HepG2 (cell line): ENCODE data around the gene THSD1. TPM values are rescaled to one million over a fixed set of nuclear protein-coding genes. Genes with fewer than 3 reads are reported as not detected.

Experiments used
- CBX5 ChIP-seq: sonication (generic); formaldehyde crosslinking; IDR thresholded peaks from 2 replicates; pipeline ENCODE4 v1.4.0; 2020; ENCODE audit warnings: missing genetic modification reagents, borderline replicate concordance
- CCDC6 ChIP-seq: sonication (generic); formaldehyde crosslinking; IDR thresholded peaks from 2 replicates; pipeline ENCODE4 v1.8.1; 2022; ENCODE audit warnings: mild to moderate bottlenecking, missing genetic modification reagents, moderate library complexity
- CENPT ChIP-seq: sonication (generic); formaldehyde crosslinking; IDR thresholded peaks from 2 replicates; pipeline ENCODE4 v1.8.0; 2022; ENCODE audit warnings: low read depth, mild to moderate bottlenecking, moderate library complexity, missing genetic modification reagents
- CSRNP2 ChIP-seq: sonication (generic); formaldehyde crosslinking; conservative IDR thresholded peaks from 2 replicates; pipeline ENCODE4 v1.8.0; 2022; ENCODE audit warnings: low read depth, missing genetic modification reagents
- IKZF1 ChIP-seq: fragments of 450-650 bp; IDR thresholded peaks from 2 replicates; pipeline ENCODE4 v1.7.1; 2016
- IRF9 ChIP-seq: sonication (generic); formaldehyde crosslinking; IDR thresholded peaks from 2 replicates; pipeline ENCODE4 v1.8.0; 2022; ENCODE audit warnings: missing genetic modification reagents, mild to moderate bottlenecking, borderline replicate concordance
- PTBP1 ChIP-seq: fragments of 200-400 bp; formaldehyde crosslinking; IDR thresholded peaks from 2 replicates; pipeline ENCODE4 v1.6.1; 2018; ENCODE audit warnings: low read length, low read depth; ENCODE audit not compliant: poor library complexity, severe bottlenecking
- SRSF1 ChIP-seq: fragments of 200-400 bp; formaldehyde crosslinking; optimal IDR thresholded peaks from 2 replicates; pipeline ENCODE3; 2017; ENCODE audit warnings: mild to moderate bottlenecking, low read depth, low read length, moderate library complexity
- TEAD3 ChIP-seq: optimal IDR thresholded peaks from 2 replicates; pipeline ENCODE3; 2016; ENCODE audit warnings: borderline replicate concordance
- THYN1 ChIP-seq: sonication (generic); formaldehyde crosslinking; IDR thresholded peaks from 2 replicates; pipeline ENCODE4 v1.8.1; 2023; ENCODE audit warnings: low read depth, mild to moderate bottlenecking, moderate library complexity, missing genetic modification reagents, borderline replicate concordance
- ZNF609 ChIP-seq: sonication (generic); formaldehyde crosslinking; IDR thresholded peaks from 2 replicates; pipeline ENCODE4 v1.4.0; 2020; ENCODE audit warnings: mild to moderate bottlenecking, missing genetic modification reagents, borderline replicate concordance
- ZNF737 ChIP-seq: sonication (generic); formaldehyde crosslinking; IDR thresholded peaks from 2 replicates; pipeline ENCODE4 v1.5.0; 2020; ENCODE audit warnings: missing genetic modification reagents, mild to moderate bottlenecking, borderline replicate concordance
- ZSCAN21 ChIP-seq: sonication (generic); formaldehyde crosslinking; IDR thresholded peaks from 2 replicates; pipeline ENCODE4 v1.8.0; 2022; ENCODE audit warnings: mild to moderate bottlenecking, missing genetic modification reagents, moderate library complexity, borderline replicate concordance
- polyA plus RNA-seq, 8 experiments: library from polyadenylated mRNA; depleted of rRNA in 3 of 8; stranded (reverse) in 7 of 8; unstranded in 1 of 8; fragments of >200 nt; fragmentation: Illumina TruSeq in 4 of 8; extraction: Trizol in 4 of 8; gene quantifications; 2 replicates each; pipeline versions ENCODE4 v1.2.1 to v1.2.3, GENCODE V29; 2011 to 2016; ENCODE audit warnings: low read depth in 4 of 8, missing spikeins in 1 of 8, mixed read lengths in 1 of 8; ENCODE audit not compliant: insufficient read depth in 1 of 8
- total RNA-seq, 5 experiments: library from RNA; depleted of rRNA; stranded (reverse); fragments of >200 nt; fragmentation: Illumina TruSeq; extraction: Trizol; gene quantifications; 2 replicates each; pipeline ENCODE4 v1.2.3, GENCODE V29; 2016; ENCODE audit warnings: low read depth in 1 of 5
- TF ChIP-seq, protein P1 (sequence below): sonication (generic); formaldehyde crosslinking; conservative IDR thresholded peaks from 2 replicates; pipeline ENCODE4 v1.4.0; 2020; ENCODE audit warnings: missing genetic modification reagents
- TF ChIP-seq, protein P2 (sequence below): sonication (generic); formaldehyde crosslinking; IDR thresholded peaks from 2 replicates; pipeline ENCODE4 v1.4.0; 2020; ENCODE audit warnings: missing genetic modification reagents

Gene THSD1
- total and polyA plus RNA-seq, 2 of the 13 experiments (the other 11 are each of a cell fraction or from before 2014, with no cell fraction given) = 0.11 to 0.15 TPM

DNA sequence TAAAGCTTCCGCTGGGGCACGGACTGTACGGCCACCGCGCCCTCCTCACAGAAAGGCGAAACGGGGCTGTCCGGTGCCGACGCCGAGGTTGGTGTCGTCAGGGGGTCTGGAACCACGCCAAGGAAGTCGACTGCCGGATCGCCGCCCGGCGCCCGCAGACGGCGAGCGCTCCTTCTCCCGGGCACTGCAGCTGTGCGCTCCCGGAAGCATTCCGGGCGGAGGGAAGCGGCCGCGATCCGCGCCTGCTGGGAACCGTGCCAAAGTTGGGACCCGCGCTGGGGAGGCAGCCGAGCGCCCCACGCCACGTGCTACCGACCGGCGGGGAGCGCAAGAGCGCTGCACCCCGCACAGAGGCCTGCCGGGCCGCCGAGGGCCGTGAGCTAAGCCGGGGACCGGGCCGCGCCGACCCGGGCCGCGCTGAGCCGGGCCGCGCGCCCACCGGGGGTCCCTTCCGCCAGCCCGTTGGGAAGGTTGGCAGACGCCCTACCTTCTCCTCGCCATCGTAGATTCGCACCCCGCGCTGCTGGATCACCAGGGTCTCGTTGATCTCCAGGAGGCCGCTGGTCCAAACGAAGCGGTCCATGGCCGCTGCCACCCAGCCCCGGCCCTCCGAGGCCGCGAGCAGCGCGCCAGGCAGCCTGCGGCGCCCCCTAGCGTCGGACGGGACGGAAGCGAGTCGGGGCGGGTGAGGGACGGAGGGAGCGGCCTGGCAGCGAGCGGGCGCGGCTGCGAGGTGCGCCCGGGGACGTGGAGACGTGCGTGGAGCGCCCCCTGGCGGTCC lies 44.2 kb upstream of the THSD1 start, which contains the start of gene VPS36 (continued):
- TF ChIP-seq IRF9 (no peak; the same call in 1 of the 2 replicates), ZNF609 (no peak; the same call in 1 of the 2 replicates), CBX5 (CRISPR knock-in tag) (0 out of 2 replicates have a peak, but pooled peaks have one; percentile 57), CCDC6 (CRISPR knock-in tag) (peak; percentile 75), SRSF1 (no peak), IKZF1 (no peak), CENPT (CRISPR knock-in tag) (peak; percentile 86; the same call in 1 of the 2 replicates), CSRNP2 (CRISPR knock-in tag) (no peak), TEAD3 (CRISPR knock-in tag) (peak; percentile 52), PTBP1 (no peak), ZNF737 (CRISPR knock-in tag) (0 out of 2 replicates have a peak, but pooled peaks have one; percentile 65), ZSCAN21 (CRISPR knock-in tag) (peak; percentile 89), THYN1 (no peak)
- TF ChIP-seq, protein P1, sequence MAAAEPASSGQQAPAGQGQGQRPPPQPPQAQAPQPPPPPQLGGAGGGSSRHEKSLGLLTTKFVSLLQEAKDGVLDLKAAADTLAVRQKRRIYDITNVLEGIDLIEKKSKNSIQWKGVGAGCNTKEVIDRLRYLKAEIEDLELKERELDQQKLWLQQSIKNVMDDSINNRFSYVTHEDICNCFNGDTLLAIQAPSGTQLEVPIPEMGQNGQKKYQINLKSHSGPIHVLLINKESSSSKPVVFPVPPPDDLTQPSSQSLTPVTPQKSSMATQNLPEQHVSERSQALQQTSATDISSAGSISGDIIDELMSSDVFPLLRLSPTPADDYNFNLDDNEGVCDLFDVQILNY (CRISPR knock-in tag) = peak; percentile 35; the same call in 1 of the 2 replicates
- TF ChIP-seq, protein P2, sequence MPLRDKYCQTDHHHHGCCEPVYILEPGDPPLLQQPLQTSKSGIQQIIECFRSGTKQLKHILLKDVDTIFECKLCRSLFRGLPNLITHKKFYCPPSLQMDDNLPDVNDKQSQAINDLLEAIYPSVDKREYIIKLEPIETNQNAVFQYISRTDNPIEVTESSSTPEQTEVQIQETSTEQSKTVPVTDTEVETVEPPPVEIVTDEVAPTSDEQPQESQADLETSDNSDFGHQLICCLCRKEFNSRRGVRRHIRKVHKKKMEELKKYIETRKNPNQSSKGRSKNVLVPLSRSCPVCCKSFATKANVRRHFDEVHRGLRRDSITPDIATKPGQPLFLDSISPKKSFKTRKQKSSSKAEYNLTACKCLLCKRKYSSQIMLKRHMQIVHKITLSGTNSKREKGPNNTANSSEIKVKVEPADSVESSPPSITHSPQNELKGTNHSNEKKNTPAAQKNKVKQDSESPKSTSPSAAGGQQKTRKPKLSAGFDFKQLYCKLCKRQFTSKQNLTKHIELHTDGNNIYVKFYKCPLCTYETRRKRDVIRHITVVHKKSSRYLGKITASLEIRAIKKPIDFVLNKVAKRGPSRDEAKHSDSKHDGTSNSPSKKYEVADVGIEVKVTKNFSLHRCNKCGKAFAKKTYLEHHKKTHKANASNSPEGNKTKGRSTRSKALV (CRISPR knock-in tag) = 0 out of 2 replicates have a peak, but pooled peaks have one; percentile 8
